ENCODE measurements around the gene LRRK1. TPM values are rescaled to one million over a fixed set of nuclear protein-coding genes. Genes with fewer than 3 reads are reported as not detected.
A peak's percentile ranks its signal among the peaks of the same experiment; 100 is the strongest.

The LRRK1 gene
- total and polyA plus RNA-seq, 12 donors, result 1.5 to 8.1 (median 2.0) TPM

DNA sequence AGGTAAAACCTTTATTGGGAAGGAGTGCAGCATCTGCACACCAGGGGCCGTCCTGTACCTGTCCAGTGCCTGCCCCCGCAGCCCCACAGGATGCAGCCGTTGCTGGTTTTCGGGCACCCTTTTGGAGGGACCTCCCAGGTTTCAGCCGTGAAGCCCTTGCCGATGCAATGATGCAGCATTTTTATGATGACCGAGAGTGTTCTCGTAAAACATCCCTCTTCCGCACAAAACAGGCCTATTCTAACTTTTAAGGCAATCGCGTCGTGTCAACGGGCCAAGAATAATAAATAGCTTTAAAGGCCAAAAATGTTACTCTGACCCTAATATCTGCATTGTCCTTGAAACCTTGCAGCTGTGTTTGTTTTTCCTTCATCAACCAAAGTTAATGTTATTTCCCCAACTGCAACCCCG, 126.1 kb downstream of the LRRK1 start:
- Histone ChIP-seq H3K27me3 (no peaks in the 10 kb centered on the region), H3K27ac (peak overlapping the region in 7 of 10 donors; percentile 31 to 80 (median 57)), H3K4me1 (peaks cover 0 to 34% (median 13%) of the 10 kb centered on the region in 9 donors), H3K36me3 (peaks cover 0 to 61% (median 0%) of the 10 kb centered on the region in 9 donors), H3K4me3 (no peak overlapping the region), H3K9me3 (peaks cover 0 to 14% (median 0%) of the 10 kb centered on the region in 11 donors)
- ATAC-seq (peak in 7 of 8 donors; percentile 54 to 78 (median 61)), DNase-seq (peak in 1 of 2 donors; percentile 53)
- TF ChIP-seq, protein P1, sequence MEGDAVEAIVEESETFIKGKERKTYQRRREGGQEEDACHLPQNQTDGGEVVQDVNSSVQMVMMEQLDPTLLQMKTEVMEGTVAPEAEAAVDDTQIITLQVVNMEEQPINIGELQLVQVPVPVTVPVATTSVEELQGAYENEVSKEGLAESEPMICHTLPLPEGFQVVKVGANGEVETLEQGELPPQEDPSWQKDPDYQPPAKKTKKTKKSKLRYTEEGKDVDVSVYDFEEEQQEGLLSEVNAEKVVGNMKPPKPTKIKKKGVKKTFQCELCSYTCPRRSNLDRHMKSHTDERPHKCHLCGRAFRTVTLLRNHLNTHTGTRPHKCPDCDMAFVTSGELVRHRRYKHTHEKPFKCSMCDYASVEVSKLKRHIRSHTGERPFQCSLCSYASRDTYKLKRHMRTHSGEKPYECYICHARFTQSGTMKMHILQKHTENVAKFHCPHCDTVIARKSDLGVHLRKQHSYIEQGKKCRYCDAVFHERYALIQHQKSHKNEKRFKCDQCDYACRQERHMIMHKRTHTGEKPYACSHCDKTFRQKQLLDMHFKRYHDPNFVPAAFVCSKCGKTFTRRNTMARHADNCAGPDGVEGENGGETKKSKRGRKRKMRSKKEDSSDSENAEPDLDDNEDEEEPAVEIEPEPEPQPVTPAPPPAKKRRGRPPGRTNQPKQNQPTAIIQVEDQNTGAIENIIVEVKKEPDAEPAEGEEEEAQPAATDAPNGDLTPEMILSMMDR (IDR thresholded peaks at IDR 0.05), result no peak
- intact Hi-C loops (cut with DNase I), result no loop called here
- 73 to 74% methylated on average over 14 of the region's 14 CpGs for WGBS, 2 donors

GRCh38 chr15:101045835-101046691, 126.9 kb downstream of the LRRK1 start:
- intact Hi-C loops (cut with DNase I), result no loop called here
- TF ChIP-seq, protein P1 (IDR thresholded peaks at IDR 0.05), result no peak
- ATAC-seq (peak in 2 of 8 donors; percentile 19 to 52), DNase-seq (peak in 1 of 2 donors; percentile 3)
- peaks cover 0 to 69% (median 0%) of the 10 kb centered on the region in 9 donors for H3K36me3 ChIP-seq
- peaks cover 0 to 7% (median 0%) of the 10 kb centered on the region in 11 donors for H3K9me3 ChIP-seq
- peaks cover 0 to 34% (median 13%) of the 10 kb centered on the region in 9 donors for H3K4me1 ChIP-seq
- no peak overlapping the region for H3K4me3 ChIP-seq
- peak overlapping the region in 7 of 10 donors; percentile 29 to 80 (median 53) for H3K27ac ChIP-seq
- WGBS, 2 donors, result 93 to 95% methylated on average over 19 of the region's 19 CpGs
- no peaks in the 10 kb centered on the region for H3K27me3 ChIP-seq

DNA sequence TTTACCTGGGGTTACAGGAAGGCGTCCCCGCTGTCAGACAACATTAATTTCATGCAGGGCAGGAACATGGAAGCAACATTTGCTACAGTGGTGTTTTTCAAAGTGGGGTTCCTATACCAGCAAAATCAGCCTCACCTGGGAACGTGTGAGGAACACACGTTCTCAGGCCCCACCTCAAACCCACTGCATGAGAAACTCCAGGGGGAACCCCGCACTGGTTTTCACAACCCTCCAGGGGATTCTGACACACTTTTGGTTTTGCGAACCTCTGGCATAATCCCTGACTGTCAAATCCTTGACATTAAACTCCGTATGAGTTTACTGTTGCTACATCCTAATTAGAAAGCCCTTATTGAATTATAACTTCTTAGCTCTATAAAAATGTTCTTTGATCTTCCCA, 127.7 kb downstream of the LRRK1 start:
- DNase-seq (no peak), ATAC-seq (no peak)
- Histone ChIP-seq H3K9me3 (no peaks in the 10 kb centered on the region), H3K4me1 (peaks cover 0 to 34% (median 13%) of the 10 kb centered on the region in 9 donors), H3K27me3 (no peaks in the 10 kb centered on the region), H3K27ac (peak overlapping the region in 1 of 10 donors; percentile 80), H3K4me3 (no peak overlapping the region), H3K36me3 (peaks cover 0 to 76% (median 0%) of the 10 kb centered on the region in 9 donors)
- 83 to 89% methylated on average over 7 of the region's 7 CpGs for WGBS, 2 donors
- TF ChIP-seq, protein P1 (IDR thresholded peaks at IDR 0.05), result no peak
- intact Hi-C loops (cut with DNase I), result no loop called here

- Histone ChIP-seq H3K4me1 (peaks cover 0 to 34% (median 13%) of the 10 kb centered on the region in 9 donors), H3K36me3 (peaks cover 0 to 80% (median 0%) of the 10 kb centered on the region in 9 donors), H3K27ac (peak overlapping the region in 1 of 10 donors; percentile 80), H3K4me3 (no peak overlapping the region), H3K9me3 (no peaks in the 10 kb centered on the region), H3K27me3 (no peaks in the 10 kb centered on the region)
- peak in 1 of 2 donors; percentile 2 for DNase-seq
- intact Hi-C loops (cut with DNase I), result no loop called here
- whole genome bisulfite sequencing, 2 donors, result 79 to 80% methylated on average over 22 of the region's 22 CpGs
- ATAC-seq, result no peak
- TF ChIP-seq, protein P1 (IDR thresholded peaks at IDR 0.05), result no peak
Observed at GRCh38 chr15:101047301-101047781, 128.2 kb downstream of the LRRK1 start.

All from heart right ventricle (tissue), 16 donors.